HCT116 (cell line): Measurements from ENCODE around the gene KLK11. TPM values are rescaled to one million over a fixed set of nuclear protein-coding genes. Genes with fewer than 3 reads are reported as not detected.
A peak's percentile ranks its signal among the peaks of the same experiment; 100 is the strongest.

ENCODE experiments used
- ATAC-seq: fragments of 200-7000 bp; cut with Tn5 transposase; 2 replicates; pipeline ENCODE4 v1.9.1; 2020; ENCODE audit warnings: mild to moderate bottlenecking, moderate library complexity
- BruUV-seq: library from RNA; stranded (reverse); fragments of 400-500 nt; replicated peaks from 2 replicates; lab custom pipeline; 2021; lab: Mats Ljungman, UMichigan
- CTCF ChIA-PET: fragments of 300-600 bp; sonication (Branson Sonifier 250); formaldehyde crosslinking; loops from one replicate; lab custom pipeline; 2021; ENCODE audit warnings: antibody characterized with exemption; lab: Charles Lee
- POLR2A ChIA-PET: fragments of 300-600, 350-600 bp; sonication (Branson Sonifier 250); formaldehyde crosslinking; loops from one replicate; lab custom pipeline; 2021; ENCODE audit warnings: antibody characterized with exemption; lab: Charles Lee
- RAD21 ChIA-PET, 2 experiments: fragments of 300-600 bp; sonication (Branson Sonifier 250); formaldehyde crosslinking; loops; one replicate each; lab custom pipeline; 2023; ENCODE audit warnings: low total read pairs in 2 of 2; ENCODE audit not compliant: uncharacterized antibody in 2 of 2, unreplicated experiment in 2 of 2, low non-redundant PET in 1 of 2; lab: Charles Lee
- DNase-seq: peaks from one replicate; pipeline ENCODE4 v3.0.0-alpha.2; 2010; ENCODE audit warnings: low read depth, low spot score
- H2AFZ ChIP-seq: fragments of 200-600 bp; shearing (Covaris generic), sonication (generic); 2 replicates; pipeline ENCODE4 v1.6.1; 2017; ENCODE audit warnings: low read depth, mixed run types, mixed read lengths, antibody characterized with exemption, low read length; ENCODE audit not compliant: poor library complexity, severe bottlenecking
- H3K27ac ChIP-seq: 2 replicates; pipeline ENCODE4 v1.5.1; 2012; ENCODE audit warnings: low read depth, low read length
- H3K27me3 ChIP-seq: fragments of 200-600 bp; sonication (generic); 2 replicates; pipeline ENCODE4 v1.6.1; 2016; ENCODE audit warnings: mixed run types, low read length, mixed read lengths; ENCODE audit not compliant: insufficient read depth
- H3K36me3 ChIP-seq, 2 experiments: fragments of 200-500 bp in 1 of 2; fragments of 200-600 bp in 1 of 2; sonication (Bioruptor generic) in 1 of 2; sonication (generic) in 1 of 2; 2 replicates each; pipeline versions ENCODE4 v1.5.1 to v1.6.1; 2014 to 2016; ENCODE audit warnings: low read length in 2 of 2, inconsistent platforms in 1 of 2, mixed read lengths in 1 of 2, mixed run types in 1 of 2; ENCODE audit not compliant: insufficient read depth in 2 of 2, control insufficient read depth in 1 of 2
- H3K4me1 ChIP-seq, 2 experiments: fragments of 200-600 bp in 1 of 2; sonication (generic) in 1 of 2; 2 replicates each; pipeline versions ENCODE4 v1.5.1 to v1.6.1; 2012 to 2017; ENCODE audit warnings: low read length in 2 of 2, inconsistent platforms in 1 of 2, mild to moderate bottlenecking in 1 of 2, mixed read lengths in 1 of 2, mixed run types in 1 of 2, moderate library complexity in 1 of 2; ENCODE audit not compliant: insufficient read depth in 2 of 2, control insufficient read depth in 1 of 2
- H3K4me2 ChIP-seq: fragments of 200-600 bp; sonication (generic); 2 replicates; pipeline ENCODE4 v1.6.1; 2017; ENCODE audit warnings: mixed run types, low read length, mixed read lengths
- H3K4me3 ChIP-seq, 2 experiments: fragments of 200-600 bp in 1 of 2; sonication (generic) in 1 of 2; replicated peaks in 1 of 2; 2 replicates each; pipeline ENCODE4 v1.5.1; 2011 to 2016; ENCODE audit warnings: low read length in 2 of 2, control low read depth in 1 of 2, low read depth in 1 of 2, mild to moderate bottlenecking in 1 of 2, mixed read lengths in 1 of 2, mixed run types in 1 of 2
- H3K79me2 ChIP-seq: fragments of 200-600 bp; sonication (generic); 2 replicates; pipeline ENCODE4 v1.6.1; 2017; ENCODE audit warnings: mild to moderate bottlenecking, mixed run types, low read length, moderate library complexity, mixed read lengths; ENCODE audit not compliant: insufficient read depth
- H3K9ac ChIP-seq: fragments of 200-600 bp; sonication (generic); 2 replicates; pipeline ENCODE4 v1.6.1; 2016; ENCODE audit warnings: low read length, mixed read lengths
- H3K9me2 ChIP-seq: fragments of 200-600 bp; sonication (generic), shearing (Covaris generic); 2 replicates; pipeline ENCODE4 v1.6.1; 2017; ENCODE audit warnings: mixed run types, mild to moderate bottlenecking, moderate library complexity; ENCODE audit not compliant: insufficient read depth
- H3K9me3 ChIP-seq, 2 experiments: fragments of 200-500 bp in 1 of 2; fragments of 200-600 bp in 1 of 2; sonication (Bioruptor generic) in 1 of 2; sonication (generic) in 1 of 2; 2 replicates each; pipeline ENCODE4 v1.6.1; 2014 to 2017; ENCODE audit warnings: low read length in 2 of 2, mixed read lengths in 2 of 2, inconsistent platforms in 1 of 2, low read depth in 1 of 2, mild to moderate bottlenecking in 1 of 2, mixed run types in 1 of 2, moderate library complexity in 1 of 2; ENCODE audit not compliant: control insufficient read depth in 1 of 2, insufficient read depth in 1 of 2
- H4K20me1 ChIP-seq: fragments of 200-600 bp; sonication (generic), shearing (Covaris generic); 2 replicates; pipeline ENCODE4 v1.6.1; 2017; ENCODE audit warnings: mixed run types, mild to moderate bottlenecking, moderate library complexity; ENCODE audit not compliant: insufficient read depth
- ATF3 ChIP-seq: IDR thresholded peaks from 2 replicates; pipeline ENCODE4 v1.6.1; 2012
- CEBPB ChIP-seq: IDR thresholded peaks from 2 replicates; pipeline ENCODE4 v1.6.1; 2012; ENCODE audit warnings: low read depth
- ELF1 ChIP-seq: IDR thresholded peaks from 2 replicates; pipeline ENCODE4 v1.6.1; 2012; ENCODE audit warnings: low read depth, borderline replicate concordance
- JUND ChIP-seq: IDR thresholded peaks from 2 replicates; pipeline ENCODE4 v1.6.1; 2012
- POLR2AphosphoS5 ChIP-seq: IDR thresholded peaks from 2 replicates; pipeline ENCODE4 v1.6.1; 2011; ENCODE audit warnings: mild to moderate bottlenecking, low read depth, low read length, moderate library complexity
- REST ChIP-seq: IDR thresholded peaks from 2 replicates; pipeline ENCODE4 v1.6.1; 2012; ENCODE audit warnings: low read depth
- SIN3A ChIP-seq: IDR thresholded peaks from 2 replicates; pipeline ENCODE4 v1.6.1; 2012; ENCODE audit warnings: low read depth
- TCF7L2 ChIP-seq: IDR thresholded peaks from 2 replicates; pipeline ENCODE4 v1.7.0; 2011; ENCODE audit warnings: borderline replicate concordance, inconsistent platforms; ENCODE audit not compliant: insufficient read depth, insufficient read length; ENCODE audit errors: extremely low read depth
- ZNF274 ChIP-seq: fragments of 200-500 bp; sonication (Bioruptor generic); IDR thresholded peaks from 2 replicates; pipeline ENCODE4 v1.6.1; 2014; ENCODE audit warnings: mild to moderate bottlenecking, low read depth, low read length, inconsistent platforms
- intact Hi-C: fragments of 100-400 bp; cut with micrococcal nuclease; formaldehyde crosslinking; loops from 2 replicates; pipeline ENCODE4 v1.10.0; 2022
- total RNA-seq: library from RNA; stranded (reverse); gene quantifications from one replicate; pipeline ENCODE4 v1.2.1, GENCODE V29; 2021; ENCODE audit not compliant: unreplicated experiment

The KLK11 gene
- total RNA-seq, 1 experiment from 2014 or later = not detected

GRCh38 chr19:51036519-51036918 is 10.1 kb upstream of the KLK11 start:
- no peak for DNase-seq
- H3K4me2 ChIP-seq = no peak overlapping the region
- ChIA-PET CTCF (no interaction called here), POLR2A (no interaction called here), RAD21 (no interaction called here)
- H3K27me3 ChIP-seq = no peaks in the 10 kb centered on the region
- H3K36me3 ChIP-seq = no peaks in the 10 kb centered on the region
- intact Hi-C loops = no loop called here
- TF ChIP-seq TCF7L2 = no peak
- no peak for TF ChIP-seq JUND
- TF ChIP-seq ATF3 = no peak
- TF ChIP-seq ZNF274 = no peak
- TF ChIP-seq SIN3A = no peak
- no peak for TF ChIP-seq CEBPB
- no peak for TF ChIP-seq REST
- no peak for TF ChIP-seq POLR2AphosphoS5
- no peak for TF ChIP-seq ELF1
- no peaks in the 10 kb centered on the region for H3K9me2 ChIP-seq
- no TSS peak for BruUV-seq
- no peak overlapping the region for H2AFZ ChIP-seq
- no peaks in the 10 kb centered on the region for H3K79me2 ChIP-seq
- H3K9me3 ChIP-seq = no peaks in the 10 kb centered on the region
- H3K4me3 ChIP-seq = no peak overlapping the region
- H3K4me1 ChIP-seq = no peaks in the 10 kb centered on the region
- peak; percentile 36; the same call in 1 of the 2 replicates for ATAC-seq
- no peaks in the 10 kb centered on the region for H4K20me1 ChIP-seq
- no peak overlapping the region for H3K27ac ChIP-seq
- no peak overlapping the region for H3K9ac ChIP-seq
